ENCODE measurements around the gene ARL15. TPM values are rescaled to one million over a fixed set of nuclear protein-coding genes. Genes with fewer than 3 reads are reported as not detected.

The ARL15 gene
- total and polyA plus RNA-seq, 7 donors, result 11.7 to 30.7 (median 16.6) TPM

- Histone ChIP-seq H3K36me3 (no peaks in the 10 kb centered on the region), H3K27ac (no peak overlapping the region), H3K4me3 (no peak overlapping the region), H3K9me3 (no peaks in the 10 kb centered on the region), H3K4me1 (no peaks in the 10 kb centered on the region), H3K27me3 (no peaks in the 10 kb centered on the region)
- TF ChIP-seq, protein P1, sequence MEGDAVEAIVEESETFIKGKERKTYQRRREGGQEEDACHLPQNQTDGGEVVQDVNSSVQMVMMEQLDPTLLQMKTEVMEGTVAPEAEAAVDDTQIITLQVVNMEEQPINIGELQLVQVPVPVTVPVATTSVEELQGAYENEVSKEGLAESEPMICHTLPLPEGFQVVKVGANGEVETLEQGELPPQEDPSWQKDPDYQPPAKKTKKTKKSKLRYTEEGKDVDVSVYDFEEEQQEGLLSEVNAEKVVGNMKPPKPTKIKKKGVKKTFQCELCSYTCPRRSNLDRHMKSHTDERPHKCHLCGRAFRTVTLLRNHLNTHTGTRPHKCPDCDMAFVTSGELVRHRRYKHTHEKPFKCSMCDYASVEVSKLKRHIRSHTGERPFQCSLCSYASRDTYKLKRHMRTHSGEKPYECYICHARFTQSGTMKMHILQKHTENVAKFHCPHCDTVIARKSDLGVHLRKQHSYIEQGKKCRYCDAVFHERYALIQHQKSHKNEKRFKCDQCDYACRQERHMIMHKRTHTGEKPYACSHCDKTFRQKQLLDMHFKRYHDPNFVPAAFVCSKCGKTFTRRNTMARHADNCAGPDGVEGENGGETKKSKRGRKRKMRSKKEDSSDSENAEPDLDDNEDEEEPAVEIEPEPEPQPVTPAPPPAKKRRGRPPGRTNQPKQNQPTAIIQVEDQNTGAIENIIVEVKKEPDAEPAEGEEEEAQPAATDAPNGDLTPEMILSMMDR (IDR thresholded peaks at IDR 0.05), result no peak
- TF ChIP-seq POLR2A (IDR thresholded peaks at IDR 0.05), result no peak
- 90 to 92% methylated on average over 2 of the region's 2 CpGs for WGBS, 2 donors
- intact Hi-C loops (cut with DNase I), result no loop called here
- no peak for DNase-seq
Measured at GRCh38 chr5:53969176-53969730, 341.1 kb downstream of the ARL15 start.

- DNase-seq, result no peak
- TF ChIP-seq POLR2A (IDR thresholded peaks at IDR 0.05) (no peak), POLR2AphosphoS5 (IDR thresholded peaks at IDR 0.05) (no peak), EP300 (IDR thresholded peaks at IDR 0.05) (no peak)
- TF ChIP-seq, protein P1 (IDR thresholded peaks at IDR 0.05), result no peak
Measured at GRCh38 chr5:53965459-53965858, 344.9 kb downstream of the ARL15 start.

GRCh38 chr5:53963958-53964357, 346.4 kb downstream of the ARL15 start:
- intact Hi-C loops (cut with DNase I), result no loop called here

More at GRCh38 chr5:53965459-53965858, 344.9 kb downstream of the ARL15 start:
- Histone ChIP-seq H3K4me3 (no peak overlapping the region), H3K36me3 (no peaks in the 10 kb centered on the region), H3K27ac (no peak overlapping the region), H3K27me3 (no peaks in the 10 kb centered on the region), H3K4me1 (no peaks in the 10 kb centered on the region), H3K9me3 (no peaks in the 10 kb centered on the region)
- intact Hi-C loops (cut with DNase I), result no loop called here

GRCh38 chr5:53962306-53962705, 348.1 kb downstream of the ARL15 start:
- H3K9me3 ChIP-seq, result peaks cover 0 to 6% (median 1%) of the 10 kb centered on the region in 4 donors
- TF ChIP-seq POLR2A (IDR thresholded peaks at IDR 0.05), result no peak
- no peak overlapping the region for H3K27ac ChIP-seq
- no peak overlapping the region for H3K4me3 ChIP-seq
- intact Hi-C loops (cut with DNase I), result no loop called here
- H3K27me3 ChIP-seq, result no peaks in the 10 kb centered on the region
- no peak for DNase-seq
- no peaks in the 10 kb centered on the region for H3K4me1 ChIP-seq
- WGBS, 2 donors, result 85 to 87% methylated on average over 1 of the region's 1 CpG
- no peaks in the 10 kb centered on the region for H3K36me3 ChIP-seq

More at GRCh38 chr5:53963958-53964357, 346.4 kb downstream of the ARL15 start:
- H3K4me1 ChIP-seq, result no peaks in the 10 kb centered on the region
- H3K4me3 ChIP-seq, result no peak overlapping the region
- WGBS, 2 donors, result 94 to 95% methylated on average over 1 of the region's 1 CpG
- no peak overlapping the region for H3K27ac ChIP-seq
- TF ChIP-seq POLR2A (IDR thresholded peaks at IDR 0.05), result no peak
- TF ChIP-seq POLR2AphosphoS5 (IDR thresholded peaks at IDR 0.05), result no peak
- TF ChIP-seq, protein P1 (IDR thresholded peaks at IDR 0.05), result no peak
- no peak for TF ChIP-seq EP300 (IDR thresholded peaks at IDR 0.05)
- no peaks in the 10 kb centered on the region for H3K36me3 ChIP-seq
- no peaks in the 10 kb centered on the region for H3K27me3 ChIP-seq
- no peak for DNase-seq
- H3K9me3 ChIP-seq, result peaks cover 0 to 3% (median 0%) of the 10 kb centered on the region in 4 donors

GRCh38 chr5:53956632-53957031, 353.7 kb downstream of the ARL15 start:
- H3K4me1 ChIP-seq, result peaks cover 0 to 6% (median 0%) of the 10 kb centered on the region in 4 donors
- no peak overlapping the region for H3K27ac ChIP-seq
- no peak overlapping the region for H3K4me3 ChIP-seq
- DNase-seq, result no peak
- no peaks in the 10 kb centered on the region for H3K36me3 ChIP-seq
- peaks cover 0 to 6% (median 1%) of the 10 kb centered on the region in 4 donors for H3K9me3 ChIP-seq
- no peaks in the 10 kb centered on the region for H3K27me3 ChIP-seq
- intact Hi-C loops (cut with DNase I), result no loop called here
- TF ChIP-seq EP300 (IDR thresholded peaks at IDR 0.05), result no peak
- TF ChIP-seq, protein P1 (IDR thresholded peaks at IDR 0.05), result no peak
- TF ChIP-seq POLR2A (IDR thresholded peaks at IDR 0.05), result no peak
- TF ChIP-seq POLR2AphosphoS5 (IDR thresholded peaks at IDR 0.05), result no peak

Data from sigmoid colon (tissue), 7 donors.